Vagina (tissue), 2 donors: ENCODE measurements around the gene COL6A5. TPM values are rescaled to one million over a fixed set of nuclear protein-coding genes. Genes with fewer than 3 reads are reported as not detected.

Experiments
- DNase-seq, 2 donors: peaks; one replicate each; pipeline ENCODE4 v3.0.0-alpha.2; 2017; ENCODE audit errors: extremely low spot score in 2 of 2
- H3K27ac ChIP-seq: fragments of 200-600 bp; sonication (generic); one replicate; pipeline ENCODE4 v1.5.1; 2019
- H3K27me3 ChIP-seq: fragments of 200-600 bp; sonication (generic); one replicate; pipeline ENCODE4 v1.5.1; 2019
- H3K36me3 ChIP-seq, 2 donors: fragments of 200-600 bp; sonication (generic); one replicate each; pipeline ENCODE4 v1.5.1; 2017 to 2019
- H3K4me1 ChIP-seq: fragments of 200-600 bp; sonication (generic); one replicate; pipeline ENCODE4 v1.5.1; 2019
- H3K4me3 ChIP-seq, 2 donors: fragments of 200-600 bp; sonication (generic); 1 replicate in 1 of 2; 2 replicates in 1 of 2; pipeline ENCODE4 v1.5.1; 2016 to 2019
- H3K9me3 ChIP-seq: fragments of 200-600 bp; sonication (generic); one replicate; pipeline ENCODE4 v1.5.1; 2019
- CTCF ChIP-seq, 3 experiments: fragments of 450-650 bp in 2 of 3; fragments of 200-600 bp in 1 of 3; sonication (generic) in 1 of 3; IDR thresholded peaks; one replicate each; pipeline ENCODE4 v1.5.1; 2017 to 2019; ENCODE audit warnings: antibody characterized with exemption in 3 of 3, mild to moderate bottlenecking in 2 of 3, moderate library complexity in 2 of 3
- POLR2A ChIP-seq, 2 donors: fragments of 450-650 bp; IDR thresholded peaks; one replicate each; pipeline ENCODE4 v1.6.1; 2017; ENCODE audit warnings: antibody characterized with exemption in 2 of 2, mild to moderate bottlenecking in 2 of 2, moderate library complexity in 2 of 2
- POLR2AphosphoS5 ChIP-seq, 2 donors: sonication (generic); formaldehyde crosslinking; IDR thresholded peaks; one replicate each; pipeline ENCODE4 v1.9.0; 2017; ENCODE audit warnings: antibody characterized with exemption in 2 of 2, mild to moderate bottlenecking in 2 of 2, low read depth in 1 of 2; ENCODE audit not compliant: insufficient read depth in 1 of 2
- intact Hi-C: fragments of 100-400 bp; cut with DNase I; formaldehyde crosslinking; loops from one replicate; pipeline ENCODE4 v1.15.1; 2023
- total RNA-seq: library from RNA; depleted of rRNA; stranded (reverse); fragments of >200 nt; gene quantifications from one replicate; pipeline ENCODE4 v1.2.3, GENCODE V29; 2016

Gene COL6A5
- total RNA-seq, 1 donor from 2014 or later, result not detected

GRCh38 chr3:130316169-130316568, 29.3 kb upstream of the COL6A5 start:
- Histone ChIP-seq H3K4me1 (no peaks in the 10 kb centered on the region), H3K9me3 (no peaks in the 10 kb centered on the region), H3K4me3 (no peak overlapping the region), H3K27ac (no peak overlapping the region), H3K27me3 (no peaks in the 10 kb centered on the region), H3K36me3 (no peaks in the 10 kb centered on the region)
- no peak for DNase-seq
- intact Hi-C loops, result no loop called here
- TF ChIP-seq CTCF (IDR thresholded peaks at IDR 0.05) (no peak), POLR2A (IDR thresholded peaks at IDR 0.05) (no peak), POLR2AphosphoS5 (IDR thresholded peaks at IDR 0.05; ENCODE audit: insufficient read depth in 1 of 2, low read depth in 1 of 2) (no peak)

DNA sequence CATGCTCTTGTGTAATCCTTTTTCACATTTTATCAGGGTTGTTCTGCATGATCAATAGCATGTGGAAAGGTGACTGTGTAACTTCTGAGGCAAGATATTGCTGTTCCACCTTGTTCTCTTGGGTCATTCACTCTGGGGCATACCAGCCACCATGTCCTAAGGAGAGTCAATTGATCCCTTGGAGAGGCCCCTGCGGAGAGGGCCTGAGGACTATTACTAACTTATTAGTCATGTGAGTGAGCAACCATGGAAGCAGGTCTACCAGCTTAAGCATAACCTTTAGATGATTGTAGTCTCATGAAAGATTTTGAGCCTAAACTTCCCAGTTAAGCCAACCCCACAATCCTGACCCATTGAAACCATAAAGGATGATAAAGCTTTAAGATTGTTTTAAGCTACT, 22.0 kb upstream of the COL6A5 start:
- Histone ChIP-seq H3K9me3 (no peaks in the 10 kb centered on the region), H3K36me3 (no peaks in the 10 kb centered on the region), H3K27me3 (no peaks in the 10 kb centered on the region), H3K4me3 (no peak overlapping the region), H3K27ac (no peak overlapping the region), H3K4me1 (no peaks in the 10 kb centered on the region)
- intact Hi-C loops, result no loop called here
- no peak for TF ChIP-seq POLR2A (IDR thresholded peaks at IDR 0.05)
- TF ChIP-seq CTCF (IDR thresholded peaks at IDR 0.05), result no peak
- no peak for TF ChIP-seq POLR2AphosphoS5 (IDR thresholded peaks at IDR 0.05; ENCODE audit: insufficient read depth in 1 of 2, low read depth in 1 of 2)
- DNase-seq, result no peak

DNA sequence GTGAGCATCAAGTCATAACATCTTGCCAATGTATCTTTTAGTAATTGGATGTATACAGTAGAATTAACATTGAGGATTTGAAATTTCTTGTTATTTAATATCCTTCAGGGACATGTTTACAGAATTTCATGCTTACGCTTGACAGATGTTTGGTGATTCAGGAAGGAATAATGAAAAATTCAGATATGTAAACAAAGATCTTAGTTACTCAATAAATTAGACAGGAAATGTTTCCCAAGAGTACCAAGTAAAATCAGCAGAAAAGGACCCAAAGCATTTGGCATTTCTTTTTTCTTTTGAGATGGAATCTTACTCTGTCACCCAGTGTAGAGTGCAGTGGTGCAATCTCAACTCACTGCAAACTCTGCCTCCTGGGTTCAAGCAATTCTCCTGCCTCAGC, 4.7 kb upstream of the COL6A5 start:
- peaks cover 7% of the 10 kb centered on the region for H3K4me1 ChIP-seq
- H3K4me3 ChIP-seq, result no peak overlapping the region
- H3K9me3 ChIP-seq, result no peaks in the 10 kb centered on the region
- no peak overlapping the region for H3K27ac ChIP-seq
- TF ChIP-seq POLR2A (IDR thresholded peaks at IDR 0.05) (no peak), POLR2AphosphoS5 (IDR thresholded peaks at IDR 0.05; ENCODE audit: insufficient read depth in 1 of 2, low read depth in 1 of 2) (no peak), CTCF (IDR thresholded peaks at IDR 0.05) (no peak)
- no peaks in the 10 kb centered on the region for H3K36me3 ChIP-seq
- intact Hi-C loops, result no loop called here
- no peaks in the 10 kb centered on the region for H3K27me3 ChIP-seq
- no peak for DNase-seq

GRCh38 chr3:130341388-130341787, 4.1 kb upstream of the COL6A5 start:
- Histone ChIP-seq H3K4me3 (no peak overlapping the region), H3K27me3 (no peaks in the 10 kb centered on the region), H3K27ac (no peak overlapping the region), H3K4me1 (peaks cover 7% of the 10 kb centered on the region), H3K36me3 (no peaks in the 10 kb centered on the region), H3K9me3 (no peaks in the 10 kb centered on the region)
- no peak for DNase-seq
- no peak for TF ChIP-seq POLR2AphosphoS5 (IDR thresholded peaks at IDR 0.05; ENCODE audit: insufficient read depth in 1 of 2, low read depth in 1 of 2)
- no peak for TF ChIP-seq CTCF (IDR thresholded peaks at IDR 0.05)
- no peak for TF ChIP-seq POLR2A (IDR thresholded peaks at IDR 0.05)
- intact Hi-C loops, result no loop called here

- no peak overlapping the region for H3K27ac ChIP-seq
- no peaks in the 10 kb centered on the region for H3K9me3 ChIP-seq
- no peak for TF ChIP-seq POLR2A (IDR thresholded peaks at IDR 0.05)
- no peak for TF ChIP-seq CTCF (IDR thresholded peaks at IDR 0.05)
- TF ChIP-seq POLR2AphosphoS5 (IDR thresholded peaks at IDR 0.05; ENCODE audit: insufficient read depth in 1 of 2, low read depth in 1 of 2), result no peak
- H3K4me1 ChIP-seq, result peaks cover 7% of the 10 kb centered on the region
- H3K27me3 ChIP-seq, result no peaks in the 10 kb centered on the region
- no peak overlapping the region for H3K4me3 ChIP-seq
- DNase-seq, result no peak
- no peaks in the 10 kb centered on the region for H3K36me3 ChIP-seq
- intact Hi-C loops, result no loop called here
These were observed 3.6 kb upstream of the COL6A5 start for GRCh38 chr3:130341882-130342281.
